GM12801 (cell line): ENCODE results near the gene EVA1A.

ENCODE experiments used
- CTCF ChIP-seq: IDR thresholded peaks from one replicate; pipeline ENCODE4 v1.5.1; 2011; ENCODE audit warnings: control low read depth; ENCODE audit not compliant: insufficient read length; ENCODE audit errors: extremely low read depth

EVA1A gene

GRCh38 chr2:75464348-75464946 is 96.3 kb downstream of the EVA1A start:
- no peak for TF ChIP-seq CTCF

- TF ChIP-seq CTCF: no peak
Measured at GRCh38 chr2:75462721-75463120, 98.0 kb downstream of the EVA1A start.

GRCh38 chr2:75462206-75462605 is 98.5 kb downstream of the EVA1A start:
- TF ChIP-seq CTCF: no peak

- no peak for TF ChIP-seq CTCF
Measured at GRCh38 chr2:75460630-75461029, 100.1 kb downstream of the EVA1A start.

GRCh38 chr2:75459565-75460310 is 101.0 kb downstream of the EVA1A start:
- TF ChIP-seq CTCF: no peak

DNA sequence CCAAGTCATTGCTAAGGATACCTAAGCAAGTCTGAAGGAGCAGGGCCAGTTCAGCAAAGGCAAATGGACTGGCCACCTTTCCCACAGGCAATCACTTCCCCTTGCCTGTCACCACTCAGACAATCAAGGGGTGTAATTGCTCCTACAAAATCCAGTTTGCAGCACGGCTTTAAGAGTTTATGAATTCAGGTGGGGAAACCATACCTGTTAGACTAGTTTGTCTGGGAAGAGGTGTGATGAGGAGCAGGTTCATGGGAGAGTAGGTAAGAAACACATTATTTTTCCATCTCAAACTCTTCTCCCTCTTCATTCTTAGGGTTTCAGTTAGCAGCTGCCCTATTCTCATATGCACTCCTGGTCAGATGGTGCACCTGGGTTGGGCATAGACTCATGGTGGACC is 102.5 kb downstream of the EVA1A start:
- no peak for TF ChIP-seq CTCF

- TF ChIP-seq CTCF: no peak
Measured at GRCh38 chr2:75456825-75457224, 103.9 kb downstream of the EVA1A start.
